HG03196 (cell line): ENCODE data around the gene CHN2.

Experiments
- ATAC-seq: cut with Tn5 transposase; IDR thresholded peaks from one replicate; pipeline ENCODE4 v1.9.1; 2021; ENCODE audit not compliant: unreplicated experiment

The CHN2 gene

GRCh38 chr7:29422829-29423228, 228.3 kb downstream of the CHN2 start:
- no peak for ATAC-seq

GRCh38 chr7:29424295-29424983, 229.9 kb downstream of the CHN2 start:
- no peak for ATAC-seq

- ATAC-seq, result no peak
These were observed 230.4 kb downstream of the CHN2 start for GRCh38 chr7:29424984-29425309.

- no peak for ATAC-seq
These were observed 232.0 kb downstream of the CHN2 start for GRCh38 chr7:29426587-29426986.

- ATAC-seq, result no peak
These were observed 234.8 kb downstream of the CHN2 start for GRCh38 chr7:29429401-29429800.

GRCh38 chr7:29430279-29430949, 235.8 kb downstream of the CHN2 start:
- no peak for ATAC-seq

- no peak for ATAC-seq
These were observed 237.1 kb downstream of the CHN2 start for GRCh38 chr7:29431686-29432085.

- ATAC-seq, result no peak
These were observed 238.1 kb downstream of the CHN2 start for GRCh38 chr7:29432721-29433120.

GRCh38 chr7:29434380-29434768, 239.8 kb downstream of the CHN2 start:
- ATAC-seq, result no peak

- ATAC-seq, result no peak
These were observed 240.6 kb downstream of the CHN2 start for GRCh38 chr7:29435167-29435566.

- ATAC-seq, result no peak
These were observed 241.3 kb downstream of the CHN2 start for GRCh38 chr7:29435902-29436301.

- ATAC-seq, result no peak
These were observed 247.6 kb downstream of the CHN2 start for GRCh38 chr7:29442146-29442545.

GRCh38 chr7:29443552-29443951, 249.0 kb downstream of the CHN2 start:
- ATAC-seq, result no peak

GRCh38 chr7:29444267-29444666, 249.7 kb downstream of the CHN2 start:
- no peak for ATAC-seq

GRCh38 chr7:29445736-29446135, 251.2 kb downstream of the CHN2 start:
- ATAC-seq, result no peak

- ATAC-seq, result no peak
These were observed 253.3 kb downstream of the CHN2 start for GRCh38 chr7:29447828-29448227.

- no peak for ATAC-seq
These were observed 255.1 kb downstream of the CHN2 start for GRCh38 chr7:29449569-29450260.

- no peak for ATAC-seq
These were observed 258.4 kb downstream of the CHN2 start for GRCh38 chr7:29453021-29453420.

- ATAC-seq, result no peak
These were observed 259.9 kb downstream of the CHN2 start for GRCh38 chr7:29454464-29454863.

GRCh38 chr7:29454899-29455451, 260.4 kb downstream of the CHN2 start:
- ATAC-seq, result no peak

- no peak for ATAC-seq
These were observed 262.6 kb downstream of the CHN2 start for GRCh38 chr7:29457141-29457561.

GRCh38 chr7:29457565-29458011, 263.0 kb downstream of the CHN2 start:
- ATAC-seq, result no peak
